NCI-H2196 treated with DMSO at 0.1 percent for 48 hours (cell line): ENCODE results near the gene AP2M1.
"Not testable (repeated sequence)": the region's sequence is repeated elsewhere in the genome, so short reads cannot be mapped to it uniquely, and the experiment has no call there.

Experiments
- DNase-seq: peaks from one replicate; lab custom pipeline; 2025; ENCODE audit not compliant: unreplicated experiment; lab: John Stamatoyannopoulos, UW

Gene AP2M1

GRCh38 chr3:184156522-184156955, 18.1 kb upstream of the AP2M1 start:
- no peak for DNase-seq

DNA sequence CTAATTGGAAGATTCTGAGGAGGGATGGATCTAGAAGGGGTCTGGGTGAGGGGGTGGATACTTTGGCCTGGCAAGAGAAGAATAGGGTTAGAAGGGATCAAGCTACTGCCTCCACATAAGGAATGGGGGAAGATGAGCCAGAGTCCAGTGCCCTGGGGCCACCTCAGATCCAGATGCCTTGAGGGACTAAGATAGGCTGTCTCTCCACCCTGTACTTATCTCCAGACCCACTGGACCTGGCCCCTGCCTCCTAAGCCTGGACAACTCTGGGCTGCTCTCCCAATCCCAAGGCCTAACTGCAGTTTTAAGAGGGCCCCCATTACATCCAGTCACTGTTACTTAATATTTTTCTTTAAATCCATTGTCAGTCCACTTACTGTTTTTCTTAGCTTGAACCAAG, 17.4 kb upstream of the AP2M1 start:
- DNase-seq: no peak

DNA sequence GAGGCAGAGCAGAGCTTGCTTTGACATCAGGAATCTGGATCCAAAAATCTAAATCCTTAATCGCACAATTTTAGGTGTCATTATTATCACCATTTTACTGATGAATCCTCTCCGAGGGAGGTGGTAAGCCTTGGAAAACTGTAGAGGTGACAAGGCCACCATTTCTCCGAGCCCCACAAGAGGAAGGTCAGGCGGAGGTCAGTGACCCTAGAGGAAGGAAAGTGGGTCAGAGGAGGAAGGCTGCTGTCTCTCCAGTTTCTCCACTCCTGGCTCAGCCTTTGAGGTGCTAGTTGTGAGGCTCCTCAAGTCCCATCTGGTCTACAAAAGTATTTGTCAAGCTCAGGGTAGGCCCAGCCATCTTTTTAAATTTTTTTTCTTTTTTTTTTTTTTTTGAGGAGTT, 16.3 kb upstream of the AP2M1 start:
- no peak for DNase-seq

DNA sequence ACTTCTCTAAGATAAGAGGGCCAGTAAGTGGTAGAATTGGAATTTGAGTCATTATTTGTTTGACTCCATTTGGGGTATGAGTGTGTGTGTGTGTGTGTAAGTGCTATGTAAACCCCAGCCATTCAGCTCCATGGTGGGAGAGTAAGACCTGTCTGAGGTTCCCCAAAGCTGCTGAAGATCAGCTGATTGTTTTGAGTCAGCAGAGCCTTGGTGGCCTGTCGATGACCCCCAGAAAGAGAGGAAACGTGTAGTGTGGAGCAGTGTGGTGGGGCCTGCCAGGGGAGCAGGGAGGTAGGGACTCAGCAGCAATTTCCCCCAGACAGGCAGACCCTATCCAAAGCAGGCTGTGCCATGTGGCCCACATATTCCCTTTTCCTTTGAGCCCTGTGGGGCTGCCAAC, 14.2 kb upstream of the AP2M1 start:
- no peak for DNase-seq

- DNase-seq: not testable (repeated sequence)
These were observed 12.0 kb upstream of the AP2M1 start for GRCh38 chr3:184162571-184163070.

GRCh38 chr3:184164648-184165330, 9.9 kb upstream of the AP2M1 start:
- no peak for DNase-seq

GRCh38 chr3:184165543-184165942, 9.1 kb upstream of the AP2M1 start:
- no peak for DNase-seq

- DNase-seq: no peak
These were observed 8.0 kb upstream of the AP2M1 start for GRCh38 chr3:184166671-184167070.

DNA sequence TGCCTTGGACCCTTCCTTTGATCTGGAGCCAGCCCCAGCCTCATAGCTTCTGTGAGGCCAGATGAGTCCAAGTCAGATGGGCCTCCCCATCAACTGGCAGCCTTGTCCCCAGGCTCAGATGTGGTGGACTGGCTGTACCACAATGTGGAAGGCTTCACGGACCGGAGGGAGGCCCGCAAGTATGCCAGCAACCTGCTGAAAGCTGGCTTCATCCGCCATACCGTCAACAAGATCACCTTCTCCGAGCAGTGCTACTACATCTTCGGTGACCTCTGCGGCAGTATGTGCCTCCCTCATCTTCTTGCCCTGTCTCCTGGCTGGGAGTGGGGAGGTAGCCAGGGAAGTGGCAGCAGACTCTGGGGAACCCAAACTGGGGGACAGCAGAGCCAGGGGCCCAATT, 6.9 kb upstream of the AP2M1 start:
- no peak for DNase-seq

- DNase-seq: no peak
These were observed 6.1 kb upstream of the AP2M1 start for GRCh38 chr3:184168363-184169120.

DNA sequence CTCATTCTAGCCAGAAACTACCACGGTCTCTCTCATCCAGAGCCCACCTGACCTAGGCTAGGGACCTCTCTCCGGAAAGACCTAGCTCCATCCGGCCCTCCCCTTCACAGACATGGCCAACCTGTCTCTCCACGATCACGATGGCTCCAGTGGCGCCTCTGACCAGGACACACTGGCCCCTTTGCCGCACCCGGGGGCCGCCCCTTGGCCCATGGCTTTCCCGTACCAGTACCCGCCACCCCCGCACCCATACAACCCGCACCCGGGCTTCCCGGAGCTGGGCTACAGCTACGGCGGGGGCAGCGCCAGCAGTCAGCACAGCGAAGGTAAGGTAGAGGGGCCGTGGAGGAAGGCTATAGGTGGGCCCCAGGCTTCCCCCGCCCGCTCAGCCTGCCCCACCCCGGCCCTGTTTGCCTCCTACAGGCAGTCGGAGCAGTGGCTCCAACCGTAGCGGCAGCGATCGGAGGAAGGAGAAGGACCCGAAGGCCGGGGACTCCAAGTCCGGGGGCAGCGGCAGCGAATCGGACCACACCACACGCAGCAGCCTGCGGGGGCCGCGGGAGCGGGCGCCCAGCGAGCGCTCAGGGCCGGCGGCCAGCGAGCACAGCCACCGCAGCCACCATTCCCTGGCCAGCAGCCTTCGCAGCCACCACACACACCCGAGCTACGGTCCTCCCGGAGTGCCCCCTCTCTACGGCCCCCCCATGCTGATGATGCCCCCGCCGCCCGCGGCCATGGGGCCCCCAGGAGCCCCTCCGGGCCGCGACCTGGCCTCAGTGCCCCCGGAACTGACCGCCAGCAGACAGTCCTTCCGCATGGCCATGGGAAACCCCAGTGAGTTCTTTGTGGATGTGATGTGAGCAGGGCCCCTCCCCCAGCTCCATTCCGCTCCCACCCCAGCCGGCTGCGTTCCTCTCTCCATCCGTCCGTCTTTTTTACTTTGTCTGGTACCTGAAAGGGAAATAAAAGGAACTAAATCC, 4.5 kb upstream of the AP2M1 start:
- DNase-seq: no peak

DNA sequence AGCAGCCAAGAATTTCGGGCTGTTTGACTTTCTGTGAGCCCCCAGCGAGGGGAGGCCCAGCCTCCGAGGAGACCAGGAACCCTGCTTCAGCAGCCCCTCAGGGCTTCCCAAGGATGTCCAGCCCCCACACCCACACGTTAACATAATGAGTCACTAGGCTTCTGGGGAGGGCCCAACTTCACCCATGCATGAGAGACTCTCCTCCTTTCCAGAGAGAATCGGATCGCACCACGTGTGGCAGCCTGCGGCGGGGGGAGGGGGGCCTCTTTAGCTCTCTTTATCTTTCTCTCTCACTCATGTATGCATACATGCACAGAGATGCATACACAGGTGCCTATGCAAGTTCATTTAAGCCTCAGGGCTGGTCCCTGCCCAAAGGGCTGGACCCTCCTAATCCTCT, 3.1 kb upstream of the AP2M1 start:
- DNase-seq: no peak

- no peak for DNase-seq
These were observed 1.8 kb upstream of the AP2M1 start for GRCh38 chr3:184172681-184173373.

- DNase-seq: no peak
These were observed 1.3 kb upstream of the AP2M1 start for GRCh38 chr3:184173374-184173722.

DNA sequence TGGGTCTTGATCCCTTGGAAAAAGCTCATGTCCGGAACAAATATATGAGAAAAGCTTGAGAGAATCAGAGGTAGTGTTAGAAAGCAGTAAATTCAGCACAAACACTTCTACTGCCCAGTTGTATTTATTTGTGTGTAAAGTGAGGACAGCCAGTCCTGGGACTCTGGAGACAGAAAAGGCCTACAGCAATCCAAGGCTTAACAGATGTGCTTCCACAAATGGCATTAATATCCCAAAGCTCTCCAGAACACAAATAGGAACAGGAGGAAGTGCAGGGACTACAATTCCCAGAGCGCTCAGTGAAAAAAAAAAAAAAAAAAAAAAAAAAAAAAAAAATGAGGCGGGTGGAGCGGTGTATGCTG, 390 bp upstream of the AP2M1 start:
- DNase-seq: no peak

- no peak for DNase-seq
These were observed 851 bp downstream of the AP2M1 start for GRCh38 chr3:184175506-184175905.

DNA sequence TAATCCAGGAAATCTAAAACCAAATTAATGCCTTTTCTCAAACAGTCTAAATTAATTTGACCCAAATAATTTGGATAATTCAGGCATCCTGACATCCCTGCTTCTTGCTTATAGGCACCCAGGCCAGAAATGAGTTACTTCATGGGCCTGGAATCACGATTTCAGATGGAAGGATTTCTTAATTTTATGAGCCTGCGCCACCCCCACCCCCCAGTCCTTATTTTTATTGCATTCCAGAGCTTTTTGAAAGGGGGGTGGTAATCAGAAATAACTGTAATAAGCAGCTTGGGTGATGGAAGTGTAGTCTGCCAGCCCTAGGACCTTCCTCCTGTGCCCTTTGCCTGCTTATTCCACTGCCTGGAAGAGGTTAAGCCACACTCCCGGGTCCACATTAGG, 1.3 kb downstream of the AP2M1 start:
- DNase-seq: no peak

- DNase-seq: no peak
These were observed 2.0 kb downstream of the AP2M1 start for GRCh38 chr3:184176377-184177330.

GRCh38 chr3:184177331-184177731, 2.7 kb downstream of the AP2M1 start:
- DNase-seq: no peak
